HAP-1 (cell line): Measurements from ENCODE around the gene SNRNP35.
"Not testable (repeated sequence)": the region's sequence is repeated elsewhere in the genome, so short reads cannot be mapped to it uniquely, and the experiment has no call there.

Experiments used
- DNase-seq, 2 experiments: peaks; one replicate each; pipeline ENCODE4 v3.0.0-alpha.2; 2016 to 2020; ENCODE audit warnings: low spot score in 2 of 2
- H3K27me3 ChIP-seq: fragments of 250-450 bp; sonication (Bioruptor Pico); 2 replicates; pipeline ENCODE4 v1.5.1; 2020; ENCODE audit warnings: low read depth, mild to moderate bottlenecking, moderate library complexity
- H3K36me3 ChIP-seq: fragments of 250-450 bp; sonication (Bioruptor Pico); replicated peaks from 2 replicates; pipeline ENCODE4 v1.5.1; 2020; ENCODE audit warnings: mild to moderate bottlenecking
- H3K4me1 ChIP-seq: fragments of 250-450 bp; sonication (Bioruptor Pico); 2 replicates; pipeline ENCODE4 v1.5.1; 2020; ENCODE audit warnings: mild to moderate bottlenecking
- H3K4me3 ChIP-seq: fragments of 250-450 bp; sonication (Bioruptor Pico); 2 replicates; pipeline ENCODE4 v1.5.1; 2020; ENCODE audit warnings: mild to moderate bottlenecking, moderate library complexity
- H3K9me3 ChIP-seq: fragments of 250-450 bp; sonication (Bioruptor Pico); 2 replicates; pipeline ENCODE4 v1.5.1; 2020; ENCODE audit warnings: mild to moderate bottlenecking, moderate library complexity
- in situ Hi-C: fragments of 300-500 bp; cut with MboI; formaldehyde crosslinking; loops from 3 replicates; pipeline ENCODE4 v1.14.3; 2020; ENCODE audit warnings: low sequenced_read_pairs, inconsistent platforms, mixed read lengths

SNRNP35 gene

GRCh38 chr12:123512838-123513665 is 55.1 kb downstream of the SNRNP35 start:
- H3K4me1 ChIP-seq, result no peaks in the 10 kb centered on the region
- peaks cover 30% of the 10 kb centered on the region for H3K36me3 ChIP-seq
- H3K27me3 ChIP-seq, result no peaks in the 10 kb centered on the region
- in situ Hi-C loops, result no loop called here
- no peak for DNase-seq
- no peak overlapping the region for H3K4me3 ChIP-seq
- no peaks in the 10 kb centered on the region for H3K9me3 ChIP-seq

GRCh38 chr12:123513805-123514204 is 55.9 kb downstream of the SNRNP35 start:
- Histone ChIP-seq H3K27me3 (no peaks in the 10 kb centered on the region), H3K9me3 (no peaks in the 10 kb centered on the region), H3K4me3 (no peak overlapping the region), H3K36me3 (peaks cover 34% of the 10 kb centered on the region), H3K4me1 (no peaks in the 10 kb centered on the region)
- DNase-seq, result no peak
- in situ Hi-C loops, result no loop called here

GRCh38 chr12:123514582-123515221 is 56.8 kb downstream of the SNRNP35 start:
- H3K36me3 ChIP-seq, result peaks cover 37% of the 10 kb centered on the region
- H3K4me3 ChIP-seq, H3K4me1 ChIP-seq, H3K27me3 ChIP-seq, in situ Hi-C loops, H3K9me3 ChIP-seq, DNase-seq: not testable (repeated sequence)

GRCh38 chr12:123516216-123516780 is 58.4 kb downstream of the SNRNP35 start:
- H3K4me3 ChIP-seq, result no peak overlapping the region
- no peaks in the 10 kb centered on the region for H3K27me3 ChIP-seq
- H3K4me1 ChIP-seq, result no peaks in the 10 kb centered on the region
- peaks cover 50% of the 10 kb centered on the region for H3K36me3 ChIP-seq
- DNase-seq, result no peak
- in situ Hi-C loops, result no loop called here
- H3K9me3 ChIP-seq, result no peaks in the 10 kb centered on the region
